ENCODE measurements around the gene CLTB.

DNA sequence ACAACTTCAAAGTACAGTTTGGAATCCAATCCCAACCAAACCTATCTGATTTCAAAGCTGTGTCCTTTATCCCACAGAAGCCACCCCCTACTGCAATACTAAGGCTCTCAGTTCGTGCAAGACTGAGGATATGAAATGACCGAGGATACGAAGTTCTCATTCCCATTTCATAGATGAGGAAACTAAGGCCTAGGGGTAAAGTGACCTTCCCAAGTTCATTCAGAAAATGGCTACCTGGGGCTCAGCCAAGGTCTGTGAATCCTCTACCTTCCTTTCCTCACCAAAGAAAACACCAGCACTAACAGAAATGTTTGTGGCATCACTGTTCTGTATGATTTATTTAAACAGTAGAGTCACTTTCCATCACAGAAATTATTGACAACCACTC is 60.2 kb downstream of the CLTB start:
- TF ChIP-seq ZFX (IDR thresholded peaks at IDR 0.05; ENCODE audit: borderline replicate concordance) = no peak
- TF ChIP-seq, protein P1, sequence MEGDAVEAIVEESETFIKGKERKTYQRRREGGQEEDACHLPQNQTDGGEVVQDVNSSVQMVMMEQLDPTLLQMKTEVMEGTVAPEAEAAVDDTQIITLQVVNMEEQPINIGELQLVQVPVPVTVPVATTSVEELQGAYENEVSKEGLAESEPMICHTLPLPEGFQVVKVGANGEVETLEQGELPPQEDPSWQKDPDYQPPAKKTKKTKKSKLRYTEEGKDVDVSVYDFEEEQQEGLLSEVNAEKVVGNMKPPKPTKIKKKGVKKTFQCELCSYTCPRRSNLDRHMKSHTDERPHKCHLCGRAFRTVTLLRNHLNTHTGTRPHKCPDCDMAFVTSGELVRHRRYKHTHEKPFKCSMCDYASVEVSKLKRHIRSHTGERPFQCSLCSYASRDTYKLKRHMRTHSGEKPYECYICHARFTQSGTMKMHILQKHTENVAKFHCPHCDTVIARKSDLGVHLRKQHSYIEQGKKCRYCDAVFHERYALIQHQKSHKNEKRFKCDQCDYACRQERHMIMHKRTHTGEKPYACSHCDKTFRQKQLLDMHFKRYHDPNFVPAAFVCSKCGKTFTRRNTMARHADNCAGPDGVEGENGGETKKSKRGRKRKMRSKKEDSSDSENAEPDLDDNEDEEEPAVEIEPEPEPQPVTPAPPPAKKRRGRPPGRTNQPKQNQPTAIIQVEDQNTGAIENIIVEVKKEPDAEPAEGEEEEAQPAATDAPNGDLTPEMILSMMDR (IDR thresholded peaks at IDR 0.05) = no peak
